Measurements from ENCODE around the gene INPP5A. TPM values are rescaled to one million over a fixed set of nuclear protein-coding genes. Genes with fewer than 3 reads are reported as not detected.

Gene INPP5A
- 16.0 and 25.7 TPM in 2 replicates for total RNA-seq

GRCh38 chr10:132537684-132538001 is at the start of gene INPP5A:
TSS of gene INPP5A (plus strand) at chr10:132537787. CDS start at chr10:132538097, 310 bp downstream.

DNA sequence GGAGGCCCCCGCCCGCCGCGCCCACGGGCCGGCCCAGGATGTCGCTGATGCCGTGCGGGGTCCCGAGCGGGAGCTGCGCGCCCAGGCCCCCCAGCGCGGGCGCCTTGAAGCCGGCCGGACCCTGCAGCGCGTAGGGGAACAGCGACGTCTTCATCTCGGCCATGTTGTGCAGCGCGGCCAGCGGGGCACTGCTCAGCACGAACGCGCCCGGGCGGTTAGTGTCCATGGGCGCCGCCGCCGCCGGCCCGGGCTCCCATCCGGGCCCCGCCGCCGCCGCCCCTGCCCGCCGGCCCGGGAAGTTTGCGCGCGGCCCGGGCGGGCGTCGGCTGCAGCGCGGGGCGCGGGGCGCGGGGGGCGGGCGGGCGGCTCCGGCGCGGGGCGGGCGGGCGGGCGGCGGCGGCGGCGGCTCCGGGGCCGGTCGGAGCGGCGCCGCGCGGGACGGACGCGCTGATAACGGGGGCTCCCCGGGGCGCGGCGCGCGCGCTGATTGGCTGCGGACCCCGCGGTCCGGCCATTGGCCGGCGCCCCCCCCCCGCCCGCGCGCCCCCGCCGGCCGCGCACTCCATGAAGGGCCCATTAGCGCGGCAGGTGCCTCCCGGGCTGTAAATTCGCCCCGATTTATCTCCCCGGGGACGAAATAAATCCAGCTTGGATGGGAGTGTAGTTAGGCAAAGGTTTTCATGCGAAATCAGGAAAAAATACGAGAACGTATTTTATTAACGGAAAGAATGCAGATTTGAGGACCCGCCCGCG is 248.3 kb downstream of the INPP5A start, which contains the start of gene NKX6-2:
Gene NKX6-2 (minus strand): TSS at position 425 of the 753 bp plus-strand sequence. CDS start 199 bp downstream, at position 226.

Other genes with a start within 250 kb of the INPP5A start
- gene STK32C, start 229.8 kb upstream of the INPP5A start, total RNA-seq: 8.3 and 10.5 TPM in 2 replicates
- gene LRRC27, start 205.6 kb upstream of the INPP5A start, total RNA-seq: 7.6 and 8.6 TPM in 2 replicates
- gene PWWP2B, start 140.6 kb upstream of the INPP5A start, total RNA-seq: 10.1 and 10.7 TPM in 2 replicates
- gene NKX6-2, start 248.4 kb downstream of the INPP5A start, total RNA-seq: not detected in 2 replicates

All from dermis lymphatic vessel endothelial cell (primary cell).